ENCODE measurements around the gene CTNNA1.

Gene CTNNA1

GRCh38 chr5:138951986-138952735 is 198.9 kb downstream of the CTNNA1 start:
- no peak for DNase-seq

GRCh38 chr5:138952962-138953361 is 199.7 kb downstream of the CTNNA1 start:
- DNase-seq: no peak

DNA sequence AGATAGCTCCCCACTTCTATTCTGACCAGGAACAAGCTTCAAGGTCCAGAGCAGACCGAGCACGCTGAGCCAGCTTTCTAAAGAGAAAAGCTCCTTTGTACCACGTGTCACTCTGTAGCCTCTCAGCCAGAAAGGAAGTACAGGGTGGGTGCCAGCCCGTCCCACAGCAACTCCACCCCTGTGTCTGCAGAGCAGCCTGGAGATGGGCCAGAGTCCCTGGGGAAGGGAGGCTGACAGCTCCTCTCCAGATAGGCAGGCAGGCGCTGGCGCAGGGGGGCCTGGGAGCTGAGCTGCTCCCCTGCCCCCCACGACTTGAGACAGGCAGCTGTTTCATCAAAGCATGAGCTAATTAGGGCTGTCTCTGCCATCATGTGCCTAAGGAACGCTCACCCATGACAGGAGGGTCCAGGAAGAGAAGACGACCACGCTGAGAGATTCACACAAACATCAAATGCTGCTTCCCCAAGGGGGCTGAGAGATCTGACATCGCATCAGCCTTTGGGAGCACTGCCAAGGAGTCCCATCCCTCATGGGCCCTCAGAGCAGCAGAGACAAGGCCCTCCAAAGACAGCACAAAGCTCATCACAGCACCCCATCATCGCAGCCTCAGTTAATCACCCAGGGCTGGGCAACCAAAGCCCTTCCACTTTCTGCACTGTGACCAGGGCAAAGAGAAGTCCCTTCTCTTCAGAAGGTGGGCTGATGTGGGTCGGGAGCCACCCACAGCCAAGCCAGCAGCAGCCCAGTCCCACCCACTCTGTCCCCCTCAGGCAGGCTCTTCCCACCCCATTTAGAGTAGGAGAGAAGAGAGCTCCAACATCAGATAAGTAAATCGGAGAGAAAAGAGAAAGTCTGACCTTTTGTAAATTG is 200.4 kb downstream of the CTNNA1 start:
- DNase-seq: peak; percentile 10

GRCh38 chr5:138954257-138955012 is 201.2 kb downstream of the CTNNA1 start:
- DNase-seq: no peak

DNA sequence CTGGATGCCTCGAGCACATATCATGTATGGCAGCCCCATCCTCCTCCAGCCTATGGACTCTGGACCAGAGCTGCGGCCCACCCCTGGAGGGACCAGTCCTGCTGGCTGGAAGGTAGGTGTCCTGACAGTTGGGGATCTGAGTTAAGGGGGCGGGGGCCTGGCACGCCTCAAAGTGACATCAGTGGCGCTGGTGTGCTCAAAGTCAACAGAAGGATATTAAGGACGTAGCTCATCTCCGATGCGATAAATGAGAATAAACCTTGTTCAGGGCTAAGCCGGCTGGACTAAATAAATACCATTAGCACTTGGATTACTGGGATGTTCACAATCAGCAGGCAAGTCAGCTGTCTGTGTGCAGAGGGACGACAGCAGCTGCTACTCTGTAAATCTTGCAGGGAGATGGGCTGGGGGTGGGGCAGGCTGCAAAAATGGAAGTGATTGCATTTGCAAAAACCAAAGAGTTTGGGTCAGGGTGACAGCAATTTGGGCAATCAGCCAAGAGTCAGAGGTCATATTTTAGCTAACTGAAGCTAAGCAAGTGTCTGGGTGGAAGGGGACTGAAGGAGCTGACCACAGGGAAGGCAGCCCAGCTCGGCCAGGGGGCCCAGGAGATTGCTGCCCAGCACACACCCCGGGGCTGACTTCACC is 201.9 kb downstream of the CTNNA1 start:
- no peak for DNase-seq

GRCh38 chr5:138955671-138956295 is 202.6 kb downstream of the CTNNA1 start:
- no peak for DNase-seq

GRCh38 chr5:138956801-138957200 is 203.6 kb downstream of the CTNNA1 start:
- no peak for DNase-seq

GRCh38 chr5:138960145-138960692 is 207.0 kb downstream of the CTNNA1 start:
- no peak for DNase-seq

- DNase-seq: no peak
Measured at GRCh38 chr5:138961221-138961620, 208.0 kb downstream of the CTNNA1 start.

- no peak for DNase-seq
Measured at GRCh38 chr5:138961729-138962128, 208.5 kb downstream of the CTNNA1 start.

DNA sequence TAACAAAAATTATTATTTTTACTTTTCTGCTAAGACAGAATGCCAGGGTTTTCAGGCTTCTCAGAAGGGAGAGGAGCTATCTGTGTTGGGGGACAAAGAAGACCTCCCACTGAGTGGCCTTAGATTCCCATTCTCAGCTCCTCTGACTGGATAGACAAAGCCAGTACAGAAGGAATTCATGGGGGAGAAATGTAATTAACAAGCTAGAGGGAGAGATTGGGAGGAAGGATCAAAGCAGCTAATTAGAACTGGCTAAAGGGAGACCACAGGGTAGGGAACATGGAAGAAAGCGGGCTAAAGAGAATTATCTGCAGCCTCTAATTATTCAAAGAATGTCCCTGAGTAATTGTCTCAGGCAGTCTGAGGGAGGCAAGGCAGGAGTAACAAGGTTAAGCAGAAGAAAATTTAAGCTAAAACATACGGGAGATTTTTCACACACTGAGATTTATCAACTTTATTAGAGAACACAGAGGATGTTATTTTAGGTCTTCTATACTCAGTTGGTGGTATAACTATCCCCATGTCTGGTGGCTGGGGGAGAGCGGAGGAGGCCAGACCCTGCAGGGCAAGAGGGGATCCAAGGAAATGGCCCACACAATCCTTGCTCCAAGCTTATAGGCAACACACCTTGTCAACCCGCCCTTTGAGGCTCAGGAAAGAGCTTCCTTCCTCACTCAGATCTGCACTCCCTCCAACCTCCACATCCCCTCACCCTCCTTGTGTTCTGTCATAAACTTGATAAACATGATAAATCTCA is 209.6 kb downstream of the CTNNA1 start:
- DNase-seq: no peak

DNA sequence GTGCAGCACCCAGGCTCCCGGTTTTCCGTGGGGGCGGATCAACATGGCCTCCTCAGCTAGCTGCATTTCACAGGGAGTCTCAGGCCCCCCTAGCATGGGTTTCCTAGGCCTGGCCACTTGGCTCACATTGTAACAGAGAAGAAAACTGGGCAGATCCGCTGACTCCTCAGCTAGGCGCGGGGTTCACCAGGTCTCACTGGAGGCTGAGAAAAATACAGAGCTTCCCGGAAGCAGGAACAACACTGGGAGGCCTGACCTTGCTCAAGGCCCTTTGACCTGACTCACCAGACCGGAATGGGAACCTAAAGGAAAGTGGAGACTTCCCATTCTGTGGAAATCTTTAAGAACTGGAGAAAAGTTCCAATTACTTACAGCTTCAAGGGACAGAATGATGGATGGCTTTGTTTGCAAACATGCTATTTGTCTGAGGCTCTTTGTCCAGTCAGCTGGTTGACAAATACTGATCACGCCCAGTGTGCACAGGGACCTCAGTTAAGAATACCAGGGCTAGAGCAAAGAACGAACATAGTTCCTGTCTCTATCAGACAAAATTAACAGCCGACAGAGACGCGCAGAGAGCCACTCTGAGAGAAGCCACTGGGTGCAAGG is 210.6 kb downstream of the CTNNA1 start:
- no peak for DNase-seq

GRCh38 chr5:138964647-138965201 is 211.5 kb downstream of the CTNNA1 start:
- no peak for DNase-seq

DNA sequence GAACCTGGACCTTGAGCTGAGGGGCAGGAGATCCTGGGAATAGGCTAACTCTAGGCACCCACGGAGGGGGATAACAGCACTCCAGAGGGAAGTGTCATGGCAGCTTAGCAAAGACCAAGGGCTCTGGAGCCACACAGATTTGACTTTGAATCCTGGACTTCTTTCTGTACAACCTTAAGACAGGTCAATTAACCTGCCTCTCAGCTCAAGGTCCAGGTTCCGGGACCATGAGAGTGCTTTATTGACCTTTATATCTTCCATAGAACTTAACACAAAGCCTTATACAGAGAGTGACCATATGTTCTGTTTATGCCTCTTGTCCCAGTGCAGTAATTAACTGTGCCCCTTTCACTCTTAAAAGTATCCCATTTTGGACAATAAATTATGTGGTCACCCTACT is 212.4 kb downstream of the CTNNA1 start:
- DNase-seq: no peak

DNA sequence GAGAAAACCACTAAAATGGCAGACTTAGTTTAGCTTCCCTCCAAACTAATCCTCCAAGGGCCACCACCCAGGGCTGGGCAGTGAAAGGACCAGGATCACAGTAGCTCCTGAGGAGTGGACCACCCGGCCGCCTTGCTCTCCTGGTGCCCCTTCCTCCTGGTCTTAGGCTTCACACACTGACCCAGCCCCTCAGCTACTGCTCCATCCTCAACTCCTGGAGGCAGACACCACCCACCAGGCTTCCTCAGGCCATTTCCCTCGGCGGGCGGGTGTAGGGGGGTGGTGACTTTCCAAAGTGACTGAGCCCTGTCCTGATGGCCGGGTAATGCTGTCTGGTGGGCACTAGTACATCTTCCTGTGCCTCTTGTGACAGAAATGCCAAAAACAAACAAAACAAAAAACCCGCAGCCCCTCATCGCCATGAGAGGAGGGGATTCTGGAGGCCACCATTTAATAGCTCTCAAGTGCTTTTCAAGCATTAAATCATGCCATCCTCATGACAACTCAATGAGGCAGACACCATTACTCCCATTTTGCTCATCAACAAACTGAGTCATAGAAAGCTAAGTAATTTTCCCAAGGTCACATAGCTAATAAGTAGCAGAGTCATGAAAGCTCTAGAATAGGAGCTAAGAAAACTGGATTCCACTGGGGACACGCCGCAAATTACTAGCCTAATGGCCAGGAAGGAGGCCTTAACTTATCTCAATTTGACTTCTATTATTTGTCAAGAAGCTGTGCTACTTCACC is 213.2 kb downstream of the CTNNA1 start:
- DNase-seq: no peak

DNA sequence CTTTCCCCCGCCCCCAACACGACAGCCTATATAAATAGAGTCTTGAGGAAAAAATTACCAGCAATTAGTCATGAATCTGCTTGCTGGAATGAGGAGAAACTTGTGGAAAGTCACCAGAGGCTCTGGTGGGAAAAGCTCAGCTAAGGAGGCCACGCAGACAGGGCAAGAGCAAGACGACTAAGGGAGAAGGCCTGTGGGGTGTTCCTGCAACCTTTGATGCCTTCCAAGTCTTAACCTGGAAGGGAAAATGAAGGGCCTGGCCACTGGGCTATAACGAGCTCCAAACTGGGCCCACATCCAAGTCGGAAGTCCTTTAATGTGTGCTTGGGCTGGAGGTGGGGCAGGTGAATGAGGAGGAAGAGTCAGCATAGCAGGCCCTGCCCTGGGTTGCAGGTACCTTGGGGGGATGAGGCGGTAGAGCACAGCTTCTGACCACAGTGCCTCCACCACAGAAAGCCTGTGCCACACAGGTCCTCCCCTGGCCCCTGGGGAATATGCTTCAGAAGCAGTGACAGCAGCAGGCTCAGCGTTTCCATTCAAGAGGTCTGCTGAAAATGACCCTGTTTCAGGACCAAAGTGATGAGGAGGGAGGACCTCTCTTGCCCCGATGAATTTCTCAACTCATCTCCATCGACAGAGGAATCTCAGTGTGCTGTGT is 214.7 kb downstream of the CTNNA1 start:
- no peak for DNase-seq

- DNase-seq: no peak
Measured at GRCh38 chr5:138968601-138969000, 215.4 kb downstream of the CTNNA1 start.

GRCh38 chr5:138969323-138970002 is 216.2 kb downstream of the CTNNA1 start:
- DNase-seq: no peak

DNA sequence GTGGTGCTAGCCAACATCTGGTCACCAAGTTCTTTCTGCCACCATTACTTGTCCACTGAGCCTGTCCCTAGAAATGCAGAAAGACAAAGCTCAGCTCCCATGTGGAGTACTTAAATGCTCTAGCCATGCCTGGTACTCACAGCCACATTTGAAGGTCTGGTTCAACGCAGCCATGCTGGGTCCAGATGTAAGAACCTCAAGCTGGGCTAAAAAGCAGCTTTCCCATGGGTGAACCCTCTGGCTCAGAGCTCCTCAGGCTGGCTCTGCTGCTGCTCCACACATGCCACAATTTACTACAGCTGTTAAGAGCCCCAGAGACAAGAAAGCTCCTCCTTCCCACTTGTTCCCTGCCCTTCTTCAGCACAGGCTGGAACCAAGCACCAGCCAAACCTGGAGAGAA is 219.0 kb downstream of the CTNNA1 start:
- no peak for DNase-seq

Measured in activated CD4-positive, alpha-beta T cell treated with anti-CD3 and anti-CD28 coated beads for 48 hours (primary cell).